GM10266 (cell line): ENCODE measurements around the gene SLC38A7.
"Not testable (repeated sequence)": the region's sequence is repeated elsewhere in the genome, so short reads cannot be mapped to it uniquely, and the experiment has no call there.

ENCODE experiments used
- DNase-seq: peaks from one replicate; pipeline ENCODE4 v3.0.0; 2012; ENCODE audit errors: extremely low spot score
- CTCF ChIP-seq: IDR thresholded peaks from 2 replicates; pipeline ENCODE4 v1.5.1; 2012; ENCODE audit warnings: mild to moderate bottlenecking, low read depth; ENCODE audit not compliant: control insufficient read depth, insufficient read depth; ENCODE audit errors: missing control alignments

SLC38A7 gene

GRCh38 chr16:58644108-58644507, 40.5 kb downstream of the SLC38A7 start:
- TF ChIP-seq CTCF = no peak
- DNase-seq = no peak

GRCh38 chr16:58640949-58641348, 43.6 kb downstream of the SLC38A7 start:
- no peak for TF ChIP-seq CTCF
- DNase-seq = no peak

GRCh38 chr16:58639836-58640235, 44.7 kb downstream of the SLC38A7 start:
- DNase-seq = no peak

GRCh38 chr16:58639230-58639629, 45.3 kb downstream of the SLC38A7 start:
- no peak for TF ChIP-seq CTCF
- no peak for DNase-seq

More at GRCh38 chr16:58639836-58640235, 44.7 kb downstream of the SLC38A7 start:
- TF ChIP-seq CTCF = no peak

- TF ChIP-seq CTCF = peak; percentile 23
- DNase-seq = no peak
Observed at GRCh38 chr16:58638148-58639036, 46.2 kb downstream of the SLC38A7 start.

- DNase-seq = not testable (repeated sequence)
Observed at GRCh38 chr16:58637021-58637420, 47.5 kb downstream of the SLC38A7 start.

- DNase-seq = no peak
- TF ChIP-seq CTCF = no peak
Observed at GRCh38 chr16:58636466-58636865, 48.1 kb downstream of the SLC38A7 start.
